SU-DHL-6 (cell line): ENCODE measurements around the gene PRMT3.

Experiments used
- H2AFZ ChIP-seq: fragments of 200-600 bp; sonication (generic); 2 replicates; pipeline ENCODE4 v1.6.1; 2014; ENCODE audit warnings: low read depth, mild to moderate bottlenecking, moderate library complexity, mixed read lengths, antibody characterized with exemption, low read length; ENCODE audit not compliant: severe bottlenecking
- H3F3A ChIP-seq: fragments of 200-600 bp; shearing (Covaris generic); 2 replicates; pipeline ENCODE4 v1.6.0; 2016; ENCODE audit warnings: antibody characterized with exemption, mild to moderate bottlenecking; ENCODE audit not compliant: insufficient read depth
- H3K27ac ChIP-seq: fragments of 200-600 bp; sonication (generic); 2 replicates; pipeline ENCODE4 v1.5.1; 2016; ENCODE audit warnings: low read depth, mild to moderate bottlenecking, low read length, moderate library complexity, mixed read lengths
- H3K27me3 ChIP-seq: fragments of 200-600 bp; sonication (generic), shearing (Covaris generic); 2 replicates; pipeline ENCODE4 v1.6.0; 2014; ENCODE audit warnings: mild to moderate bottlenecking, low read length
- H3K36me3 ChIP-seq: fragments of 200-600 bp; sonication (generic); 2 replicates; pipeline ENCODE4 v1.6.1; 2014; ENCODE audit warnings: mild to moderate bottlenecking, low read length, mixed read lengths
- H3K4me2 ChIP-seq: fragments of 300-600, 200-600 bp; shearing (Covaris generic), sonication (generic); 2 replicates; pipeline ENCODE4 v1.6.0; 2014; ENCODE audit warnings: low read length, low read depth, mild to moderate bottlenecking; ENCODE audit not compliant: poor library complexity, severe bottlenecking
- H3K4me3 ChIP-seq: fragments of 200-600 bp; sonication (generic); 2 replicates; pipeline ENCODE4 v1.5.1; 2014; ENCODE audit warnings: antibody characterized with exemption, low read length, mild to moderate bottlenecking, mixed read lengths; ENCODE audit not compliant: insufficient read depth, poor library complexity, severe bottlenecking
- H3K79me2 ChIP-seq: fragments of 200-600 bp; sonication (generic); 2 replicates; pipeline ENCODE4 v1.6.1; 2014; ENCODE audit warnings: mild to moderate bottlenecking, low read length, moderate library complexity; ENCODE audit not compliant: insufficient read depth
- H3K9ac ChIP-seq: fragments of 200-600 bp; sonication (generic); 2 replicates; pipeline ENCODE4 v1.7.0; 2014; ENCODE audit warnings: mild to moderate bottlenecking, low read length
- H3K9me2 ChIP-seq: fragments of 200-600 bp; sonication (generic); replicated peaks from 2 replicates; pipeline ENCODE4 v1.6.1; 2014; ENCODE audit warnings: low read length; ENCODE audit not compliant: insufficient read depth
- H3K9me3 ChIP-seq: fragments of 200-600 bp; sonication (generic); 2 replicates; pipeline ENCODE4 v1.6.1; 2014; ENCODE audit warnings: low read length, mixed read lengths; ENCODE audit not compliant: insufficient read depth
- H4K20me1 ChIP-seq: fragments of 200-600 bp; sonication (generic); 2 replicates; pipeline ENCODE4 v1.6.1; 2014; ENCODE audit warnings: low read depth, mild to moderate bottlenecking, antibody characterized with exemption, low read length, moderate library complexity, mixed read lengths
- CTCF ChIP-seq: fragments of 200-600 bp; sonication (generic); IDR thresholded peaks from one replicate; pipeline ENCODE4 v1.5.1; 2017; ENCODE audit warnings: antibody characterized with exemption, mild to moderate bottlenecking, low read length, moderate library complexity; ENCODE audit not compliant: insufficient read depth, poor library complexity, severe bottlenecking
- EZH2phosphoT487 ChIP-seq: fragments of 200-600 bp; sonication (generic), shearing (Covaris generic); conservative IDR thresholded peaks from 2 replicates; pipeline ENCODE4 v1.6.1; 2018; ENCODE audit warnings: mild to moderate bottlenecking, antibody characterized with exemption, low read length, moderate library complexity, mixed read lengths

PRMT3 gene

GRCh38 chr11:20357150-20357549, 30.4 kb upstream of the PRMT3 start:
- no peak overlapping the region for H3K4me2 ChIP-seq
- H3K27me3 ChIP-seq: no peaks in the 10 kb centered on the region

GRCh38 chr11:20360650-20361049, 26.9 kb upstream of the PRMT3 start:
- no peaks in the 10 kb centered on the region for H3K9me3 ChIP-seq
- peaks cover 5% of the 10 kb centered on the region for H3F3A ChIP-seq
- peak overlapping the region; percentile 27 for H2AFZ ChIP-seq
- H3K9me2 ChIP-seq: no peaks in the 10 kb centered on the region
- H4K20me1 ChIP-seq: no peaks in the 10 kb centered on the region
- H3K9ac ChIP-seq: no peak overlapping the region
- H3K27ac ChIP-seq: no peak overlapping the region
- no peak overlapping the region for H3K4me2 ChIP-seq
- H3K4me3 ChIP-seq: no peak overlapping the region
- no peaks in the 10 kb centered on the region for H3K36me3 ChIP-seq
- no peaks in the 10 kb centered on the region for H3K27me3 ChIP-seq
- H3K79me2 ChIP-seq: peaks cover 17% of the 10 kb centered on the region
- TF ChIP-seq EZH2phosphoT487 (no peak), CTCF (no peak)

More at GRCh38 chr11:20357150-20357549, 30.4 kb upstream of the PRMT3 start:
- Histone ChIP-seq H3K79me2 (no peaks in the 10 kb centered on the region), H3K36me3 (no peaks in the 10 kb centered on the region), H3K27ac (no peak overlapping the region), H2AFZ (no peak overlapping the region), H4K20me1 (no peaks in the 10 kb centered on the region), H3K9me2 (no peaks in the 10 kb centered on the region), H3K4me3 (no peak overlapping the region), H3F3A (peaks cover 3% of the 10 kb centered on the region), H3K9ac (no peak overlapping the region), H3K9me3 (no peaks in the 10 kb centered on the region)
- TF ChIP-seq CTCF (no peak), EZH2phosphoT487 (no peak)

GRCh38 chr11:20362481-20362880, 25.0 kb upstream of the PRMT3 start:
- Histone ChIP-seq H2AFZ (peak overlapping the region; percentile 79), H3K9me2 (no peaks in the 10 kb centered on the region), H3K79me2 (peaks cover 17% of the 10 kb centered on the region), H3K9me3 (no peaks in the 10 kb centered on the region), H3K4me2 (no peak overlapping the region), H3K9ac (no peak overlapping the region), H3F3A (peaks cover 5% of the 10 kb centered on the region), H3K4me3 (no peak overlapping the region), H3K27me3 (no peaks in the 10 kb centered on the region), H3K27ac (no peak overlapping the region), H3K36me3 (no peaks in the 10 kb centered on the region), H4K20me1 (no peaks in the 10 kb centered on the region)
- TF ChIP-seq CTCF (no peak), EZH2phosphoT487 (no peak)
